NB4 (cell line): ENCODE results near the gene CCNI2.
A peak's percentile ranks its signal among the peaks of the same experiment; 100 is the strongest.

Experiments
- DNase-seq: peaks from one replicate; pipeline ENCODE4 v3.0.0; 2010; ENCODE audit warnings: low read depth
- H3K4me3 ChIP-seq: one replicate; pipeline ENCODE4 v1.5.1; 2011; ENCODE audit warnings: mild to moderate bottlenecking, low read depth, low read length, moderate library complexity
- MYC ChIP-seq: IDR thresholded peaks from 2 replicates; pipeline ENCODE4 v1.6.1; 2011; ENCODE audit warnings: low read depth, low read length
- POLR2A ChIP-seq: IDR thresholded peaks from 2 replicates; pipeline ENCODE4 v1.6.1; 2011; ENCODE audit warnings: mild to moderate bottlenecking; ENCODE audit not compliant: insufficient read length; ENCODE audit errors: extremely low read depth
- TF ChIP-seq, protein P1 (sequence below): IDR thresholded peaks from 2 replicates; pipeline ENCODE4 v1.6.1; 2011; ENCODE audit warnings: low read depth, low read length
- TF ChIP-seq, protein P2 (sequence below): IDR thresholded peaks from one replicate; pipeline ENCODE4 v1.5.1; 2012; ENCODE audit warnings: low read depth, low read length

Gene CCNI2

DNA sequence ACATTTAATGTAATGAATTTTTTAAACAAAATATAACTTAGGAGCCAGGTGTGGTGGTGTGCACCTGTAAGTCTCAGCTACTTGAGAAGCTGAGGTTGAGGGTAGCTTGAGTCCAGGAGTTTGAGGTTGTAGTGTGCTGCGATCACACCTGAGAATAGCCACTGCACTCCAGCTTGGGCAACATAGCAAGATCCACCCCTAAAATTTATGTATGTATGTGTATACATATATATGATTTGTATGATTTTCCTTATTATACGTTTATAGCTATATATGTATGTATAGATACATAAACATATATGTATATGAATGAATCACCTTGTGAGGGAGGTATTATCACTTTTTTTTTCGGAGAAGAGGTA is 653 bp upstream of the CCNI2 start:
- no peak for TF ChIP-seq MYC
- no peak for TF ChIP-seq POLR2A
- TF ChIP-seq, protein P1, sequence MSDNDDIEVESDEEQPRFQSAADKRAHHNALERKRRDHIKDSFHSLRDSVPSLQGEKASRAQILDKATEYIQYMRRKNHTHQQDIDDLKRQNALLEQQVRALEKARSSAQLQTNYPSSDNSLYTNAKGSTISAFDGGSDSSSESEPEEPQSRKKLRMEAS: no peak
- TF ChIP-seq, protein P2, sequence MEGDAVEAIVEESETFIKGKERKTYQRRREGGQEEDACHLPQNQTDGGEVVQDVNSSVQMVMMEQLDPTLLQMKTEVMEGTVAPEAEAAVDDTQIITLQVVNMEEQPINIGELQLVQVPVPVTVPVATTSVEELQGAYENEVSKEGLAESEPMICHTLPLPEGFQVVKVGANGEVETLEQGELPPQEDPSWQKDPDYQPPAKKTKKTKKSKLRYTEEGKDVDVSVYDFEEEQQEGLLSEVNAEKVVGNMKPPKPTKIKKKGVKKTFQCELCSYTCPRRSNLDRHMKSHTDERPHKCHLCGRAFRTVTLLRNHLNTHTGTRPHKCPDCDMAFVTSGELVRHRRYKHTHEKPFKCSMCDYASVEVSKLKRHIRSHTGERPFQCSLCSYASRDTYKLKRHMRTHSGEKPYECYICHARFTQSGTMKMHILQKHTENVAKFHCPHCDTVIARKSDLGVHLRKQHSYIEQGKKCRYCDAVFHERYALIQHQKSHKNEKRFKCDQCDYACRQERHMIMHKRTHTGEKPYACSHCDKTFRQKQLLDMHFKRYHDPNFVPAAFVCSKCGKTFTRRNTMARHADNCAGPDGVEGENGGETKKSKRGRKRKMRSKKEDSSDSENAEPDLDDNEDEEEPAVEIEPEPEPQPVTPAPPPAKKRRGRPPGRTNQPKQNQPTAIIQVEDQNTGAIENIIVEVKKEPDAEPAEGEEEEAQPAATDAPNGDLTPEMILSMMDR: no peak
- no peak for DNase-seq
- peak overlapping the region; percentile 32 for H3K4me3 ChIP-seq

DNA sequence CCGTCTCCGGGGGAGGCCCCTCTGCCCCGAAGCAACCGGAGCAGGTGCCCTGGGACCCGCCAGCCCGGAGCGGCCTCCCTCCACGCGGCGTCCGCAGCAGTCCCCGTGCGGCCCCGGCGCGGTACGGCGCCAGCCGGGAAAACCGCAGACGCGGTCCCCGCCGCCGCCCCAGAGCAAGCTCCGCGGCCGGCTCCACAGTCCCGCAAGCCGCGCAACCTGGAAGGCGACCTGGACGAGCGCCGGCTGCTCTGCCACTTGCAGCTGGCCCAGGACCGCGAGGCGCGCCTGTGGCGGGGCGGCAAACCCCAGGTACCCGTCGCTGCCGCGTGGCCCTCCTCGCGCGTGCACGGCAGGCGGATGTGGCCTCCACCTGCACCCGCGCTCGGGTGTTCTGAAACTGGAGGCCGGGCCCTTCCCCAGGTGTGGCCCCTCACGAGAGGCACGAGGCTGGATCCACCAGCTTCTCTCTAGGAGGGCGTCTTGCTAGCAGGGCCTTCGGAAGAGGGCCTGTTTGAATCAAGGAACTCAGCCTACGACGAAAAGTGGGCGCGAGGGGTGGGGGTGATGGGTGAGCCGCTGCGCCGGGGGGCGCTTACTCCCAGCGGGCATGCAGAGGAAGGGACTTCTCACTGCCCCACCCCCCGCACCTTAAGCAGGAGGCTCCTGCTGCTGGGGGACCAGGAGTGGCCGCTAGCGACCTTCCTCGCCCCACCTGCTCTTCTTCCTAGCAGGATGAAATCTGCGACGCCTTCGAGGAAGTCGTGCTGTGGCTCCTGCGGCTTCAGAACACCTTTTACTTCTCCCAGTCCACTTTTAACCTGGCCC is 602 bp downstream of the CCNI2 start:
- TF ChIP-seq POLR2A: no peak
- TF ChIP-seq, protein P2: no peak
- TF ChIP-seq, protein P1: no peak
- no peak for TF ChIP-seq MYC
- DNase-seq: no peak
- H3K4me3 ChIP-seq: no peak overlapping the region

DNA sequence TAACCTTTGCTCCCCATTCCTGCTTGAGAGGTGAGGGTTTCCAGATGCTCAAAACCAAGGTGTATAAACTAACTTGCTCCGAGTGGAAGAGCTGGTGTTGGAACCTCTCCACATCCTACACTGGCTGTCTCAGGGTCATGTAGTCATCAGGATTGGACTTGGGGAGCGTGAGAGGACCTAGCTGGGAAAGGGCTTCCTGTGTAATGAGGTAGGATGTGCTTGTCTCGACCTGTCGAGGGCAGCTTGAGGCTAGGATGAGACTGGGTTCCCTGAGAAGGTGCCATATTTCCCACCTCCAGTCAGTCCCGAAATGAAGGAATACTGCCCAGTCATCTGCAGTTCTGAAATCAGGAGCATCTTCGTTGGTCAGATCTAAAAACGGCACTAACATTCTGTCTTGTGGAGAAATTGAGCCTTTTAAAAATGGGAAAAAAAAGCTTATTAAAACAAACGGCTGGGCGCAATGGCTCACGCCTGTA is 1.3 kb downstream of the CCNI2 start:
- DNase-seq: no peak
- TF ChIP-seq POLR2A (no peak), MYC (no peak)
- TF ChIP-seq, protein P1: no peak
- TF ChIP-seq, protein P2: no peak

DNA sequence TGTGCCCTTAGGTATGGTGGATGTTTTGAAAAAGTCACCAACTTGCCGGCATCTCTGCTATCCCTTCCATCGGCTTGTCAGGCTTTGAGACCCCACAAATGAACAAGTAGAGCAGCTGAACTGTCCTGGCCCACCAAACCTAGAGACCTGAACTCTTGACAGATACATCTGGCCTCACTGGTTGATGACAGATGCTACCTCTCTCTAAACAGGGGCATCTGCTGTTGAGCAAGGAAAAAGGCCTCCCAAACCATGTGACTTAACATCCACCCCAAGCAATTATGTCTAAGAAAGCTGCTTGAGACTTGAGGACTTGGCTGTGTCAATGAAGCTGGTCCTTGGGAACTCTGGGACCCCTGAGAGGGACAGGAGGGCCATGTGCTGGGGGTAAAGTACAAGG is 2.3 kb downstream of the CCNI2 start:
- no peak for TF ChIP-seq MYC
- TF ChIP-seq, protein P1: no peak
- TF ChIP-seq, protein P2: no peak
- TF ChIP-seq POLR2A: no peak
- no peak for DNase-seq
- H3K4me3 ChIP-seq: no peak overlapping the region

More for the DNA sequence above, 1.3 kb downstream of the CCNI2 start:
- no peak overlapping the region for H3K4me3 ChIP-seq

DNA sequence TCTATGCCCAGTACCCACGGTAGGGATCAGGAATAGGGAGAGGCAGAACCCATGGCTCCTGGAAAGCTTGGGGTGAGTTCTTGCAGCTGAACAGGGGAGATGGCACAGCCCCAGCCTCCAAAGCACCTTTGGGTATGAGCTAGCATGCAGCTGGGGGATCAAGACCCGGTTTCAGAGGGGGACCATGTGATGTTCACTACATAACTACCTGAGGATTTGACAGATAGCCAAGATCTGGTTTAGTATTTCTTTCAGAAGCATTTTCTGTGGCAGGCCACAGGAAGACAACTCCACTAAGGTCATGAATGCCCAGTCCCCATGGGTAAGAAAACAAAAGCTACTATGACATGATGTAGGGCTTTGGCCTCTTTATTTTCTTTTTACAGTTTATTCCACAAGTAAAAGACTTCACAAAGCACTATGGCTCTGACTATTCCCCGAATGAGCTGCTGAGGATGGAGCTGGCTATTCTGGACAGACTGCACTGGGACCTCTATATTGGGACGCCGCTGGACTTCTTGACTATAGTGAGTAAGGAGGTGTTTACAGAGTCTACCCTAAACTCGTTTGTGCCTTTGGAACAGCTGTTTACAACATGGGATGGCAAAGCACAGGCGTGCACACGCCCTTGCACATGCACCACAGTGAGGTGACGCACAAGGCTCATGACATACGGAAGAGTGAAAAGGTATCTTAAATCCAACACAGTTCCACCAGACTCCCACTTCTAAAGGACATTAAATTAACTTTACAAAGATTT is 3.4 kb downstream of the CCNI2 start:
- H3K4me3 ChIP-seq: no peak overlapping the region
- no peak for DNase-seq
- TF ChIP-seq POLR2A (no peak), MYC (no peak)
- TF ChIP-seq, protein P1: no peak
- TF ChIP-seq, protein P2: no peak
